MCF 10A (cell line): ENCODE results near the gene ADGRG7. TPM values are rescaled to one million over a fixed set of nuclear protein-coding genes. Genes with fewer than 3 reads are reported as not detected.

Source experiments
- BruUV-seq: library from RNA; stranded (reverse); fragments of 400-500 nt; replicated peaks from 2 replicates; lab custom pipeline; 2021; lab: Mats Ljungman, UMichigan
- CTCF ChIA-PET: fragments of 300-600 bp; sonication (Branson Sonifier 250); formaldehyde crosslinking; extraction: SDS; loops from one replicate; lab custom pipeline; 2021; ENCODE audit warnings: antibody characterized with exemption, inconsistent platforms; lab: Yijun Ruan, JAX
- POLR2A ChIA-PET: fragments of 300-600, 350-650 bp; sonication (Branson Sonifier 250); formaldehyde crosslinking; extraction: SDS; loops from one replicate; lab custom pipeline; 2020; ENCODE audit warnings: antibody characterized with exemption, inconsistent platforms; lab: Yijun Ruan, JAX
- DNase-seq: peaks from one replicate; pipeline ENCODE4 v3.0.0-alpha.2; 2018; ENCODE audit not compliant: unreplicated experiment
- H3K27ac Mint-ChIP-seq: one replicate; pipeline ENCODE4 v1.8.0; 2022; ENCODE audit warnings: mild to moderate bottlenecking, low read depth, mixed read lengths; ENCODE audit not compliant: unreplicated experiment
- H3K27me3 Mint-ChIP-seq: one replicate; pipeline ENCODE4 v1.8.0; 2022; ENCODE audit warnings: mixed read lengths; ENCODE audit not compliant: insufficient read depth, unreplicated experiment
- H3K36me3 Mint-ChIP-seq: one replicate; pipeline ENCODE4 v1.8.0; 2022; ENCODE audit warnings: mild to moderate bottlenecking, moderate library complexity, mixed read lengths; ENCODE audit not compliant: insufficient read depth, unreplicated experiment
- H3K4me1 Mint-ChIP-seq: one replicate; pipeline ENCODE4 v1.8.0; 2022; ENCODE audit warnings: mixed read lengths; ENCODE audit not compliant: insufficient read depth, unreplicated experiment
- H3K4me3 Mint-ChIP-seq: one replicate; pipeline ENCODE4 v1.8.0; 2022; ENCODE audit warnings: mild to moderate bottlenecking, moderate library complexity, mixed read lengths; ENCODE audit not compliant: unreplicated experiment
- H3K9me3 Mint-ChIP-seq: one replicate; pipeline ENCODE4 v1.8.0; 2022; ENCODE audit warnings: mixed read lengths; ENCODE audit not compliant: unreplicated experiment
- intact Hi-C: fragments of 100-400 bp; cut with micrococcal nuclease; formaldehyde crosslinking; loops from 2 replicates; pipeline ENCODE4 v1.14.1; 2022
- total RNA-seq: library from RNA; stranded (reverse); gene quantifications from 2 replicates; pipeline ENCODE4 v1.2.3, GENCODE V29; 2022
- TF ChIP-seq, protein P1 (sequence below): fragments of 200-600 bp; IDR thresholded peaks from one replicate; pipeline ENCODE4 v1.8.0; 2022; ENCODE audit warnings: antibody characterized with exemption, mild to moderate bottlenecking; ENCODE audit not compliant: unreplicated experiment

ADGRG7 gene
- total RNA-seq, 1 experiment from 2014 or later: not detected

DNA sequence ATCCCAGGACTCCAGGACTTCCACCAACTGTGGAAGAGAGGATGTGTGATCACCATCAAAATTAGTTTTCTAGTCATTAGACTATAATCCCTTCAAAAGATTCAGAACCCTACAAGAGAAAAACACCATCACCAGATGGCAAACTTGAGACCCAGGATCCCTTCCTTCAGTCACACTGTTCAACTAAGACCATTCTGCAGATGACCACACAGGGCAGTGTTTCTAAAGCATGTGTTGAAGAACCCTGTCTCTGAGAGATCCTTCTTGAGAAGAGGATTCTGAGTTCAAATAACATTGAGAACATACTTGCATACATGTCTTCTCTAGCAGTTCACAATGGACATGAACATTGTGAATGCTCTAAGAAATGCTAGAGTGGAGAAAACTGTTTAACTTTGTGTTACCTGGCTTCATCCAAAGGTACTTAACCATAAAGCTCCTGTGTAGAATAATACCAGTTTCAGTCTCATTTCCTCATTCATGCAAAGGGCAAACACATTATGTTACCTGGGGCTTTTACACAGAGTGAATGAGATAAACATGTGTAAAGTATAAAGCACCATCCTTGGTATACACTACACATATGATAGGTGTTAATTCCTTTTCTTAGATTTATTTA, 2.4 kb upstream of the ADGRG7 start:
- Mint-ChIP-seq H3K9me3 (no peaks in the 10 kb centered on the region), H3K27ac (no peak overlapping the region), H3K27me3 (peaks cover 20% of the 10 kb centered on the region), H3K4me3 (no peak overlapping the region), H3K36me3 (no peaks in the 10 kb centered on the region), H3K4me1 (peaks cover 18% of the 10 kb centered on the region)
- no TSS peak for BruUV-seq
- no peak for DNase-seq
- TF ChIP-seq, protein P1, sequence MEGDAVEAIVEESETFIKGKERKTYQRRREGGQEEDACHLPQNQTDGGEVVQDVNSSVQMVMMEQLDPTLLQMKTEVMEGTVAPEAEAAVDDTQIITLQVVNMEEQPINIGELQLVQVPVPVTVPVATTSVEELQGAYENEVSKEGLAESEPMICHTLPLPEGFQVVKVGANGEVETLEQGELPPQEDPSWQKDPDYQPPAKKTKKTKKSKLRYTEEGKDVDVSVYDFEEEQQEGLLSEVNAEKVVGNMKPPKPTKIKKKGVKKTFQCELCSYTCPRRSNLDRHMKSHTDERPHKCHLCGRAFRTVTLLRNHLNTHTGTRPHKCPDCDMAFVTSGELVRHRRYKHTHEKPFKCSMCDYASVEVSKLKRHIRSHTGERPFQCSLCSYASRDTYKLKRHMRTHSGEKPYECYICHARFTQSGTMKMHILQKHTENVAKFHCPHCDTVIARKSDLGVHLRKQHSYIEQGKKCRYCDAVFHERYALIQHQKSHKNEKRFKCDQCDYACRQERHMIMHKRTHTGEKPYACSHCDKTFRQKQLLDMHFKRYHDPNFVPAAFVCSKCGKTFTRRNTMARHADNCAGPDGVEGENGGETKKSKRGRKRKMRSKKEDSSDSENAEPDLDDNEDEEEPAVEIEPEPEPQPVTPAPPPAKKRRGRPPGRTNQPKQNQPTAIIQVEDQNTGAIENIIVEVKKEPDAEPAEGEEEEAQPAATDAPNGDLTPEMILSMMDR: no peak
- CTCF ChIA-PET: interaction anchor here (1.1 kb wide), 1 partner anchor 17 kb away, joined by 3 read pairs; no protein-coding TSS in a partner anchor
- intact Hi-C loops: no loop called here
- POLR2A ChIA-PET: no interaction called here

- peaks cover 20% of the 10 kb centered on the region for H3K27me3 Mint-ChIP-seq
- no peak for DNase-seq
- H3K9me3 Mint-ChIP-seq: no peaks in the 10 kb centered on the region
- intact Hi-C loops: no loop called here
- no peaks in the 10 kb centered on the region for H3K4me1 Mint-ChIP-seq
- BruUV-seq: no TSS peak
- H3K36me3 Mint-ChIP-seq: no peaks in the 10 kb centered on the region
- POLR2A ChIA-PET: no interaction called here
- no peak overlapping the region for H3K27ac Mint-ChIP-seq
- TF ChIP-seq, protein P1: no peak
- CTCF ChIA-PET: no interaction called here
- no peak overlapping the region for H3K4me3 Mint-ChIP-seq
Measured at GRCh38 chr3:100609963-100610362, 562 bp downstream of the ADGRG7 start.

GRCh38 chr3:100611221-100611620, 1.8 kb downstream of the ADGRG7 start:
- TF ChIP-seq, protein P1: no peak
- H3K27me3 Mint-ChIP-seq: peaks cover 20% of the 10 kb centered on the region

DNA sequence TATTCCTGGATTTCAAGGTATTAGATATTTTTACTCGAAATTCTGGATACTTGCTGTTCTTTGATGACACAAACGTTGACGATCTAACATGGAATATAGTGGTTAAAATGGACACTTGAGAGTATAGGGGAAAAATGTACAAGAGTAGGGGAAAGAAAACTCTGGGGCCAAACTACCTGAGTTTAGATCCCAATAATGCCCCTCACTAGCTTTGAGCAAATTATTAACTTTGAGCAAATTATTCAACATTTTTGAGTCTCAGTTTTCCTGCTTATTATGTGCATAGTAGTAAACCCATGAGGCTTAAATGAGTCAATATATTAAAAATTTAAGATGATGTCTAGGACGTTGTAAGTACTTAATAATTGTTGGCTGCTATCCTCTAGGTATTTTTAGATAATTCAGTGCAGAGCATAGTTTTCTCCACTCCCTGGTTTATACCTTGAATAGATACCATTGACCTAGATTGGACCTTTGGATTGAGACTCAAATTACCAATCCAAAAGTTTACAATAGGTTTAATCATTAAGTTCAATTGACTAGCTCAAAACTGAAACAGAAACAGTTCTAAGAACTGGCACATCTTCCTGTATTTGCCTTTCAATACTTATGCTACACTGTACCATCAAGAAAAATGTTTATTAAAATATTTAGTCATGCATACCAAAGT, 4.5 kb downstream of the ADGRG7 start:
- POLR2A ChIA-PET: interaction anchor here (0.9 kb wide), 1 partner anchor 11 kb away, joined by 3 read pairs; no protein-coding TSS in a partner anchor
- no peaks in the 10 kb centered on the region for H3K9me3 Mint-ChIP-seq
- H3K4me1 Mint-ChIP-seq: no peaks in the 10 kb centered on the region
- DNase-seq: no peak
- no peak overlapping the region for H3K27ac Mint-ChIP-seq
- peaks cover 20% of the 10 kb centered on the region for H3K27me3 Mint-ChIP-seq
- H3K4me3 Mint-ChIP-seq: no peak overlapping the region
- H3K36me3 Mint-ChIP-seq: no peaks in the 10 kb centered on the region
- BruUV-seq: no TSS peak
- TF ChIP-seq, protein P1: no peak
- CTCF ChIA-PET: interaction anchor here (0.6 to 0.9 kb wide), 2 partner anchors 13 to 1070 kb away, joined by 3 read pairs; no protein-coding TSS in a partner anchor
- intact Hi-C loops: no loop called here

More at GRCh38 chr3:100611221-100611620, 1.8 kb downstream of the ADGRG7 start:
- no peak for DNase-seq
- Mint-ChIP-seq H3K9me3 (no peaks in the 10 kb centered on the region), H3K27ac (no peak overlapping the region), H3K36me3 (no peaks in the 10 kb centered on the region), H3K4me1 (no peaks in the 10 kb centered on the region), H3K4me3 (no peak overlapping the region)
- no TSS peak for BruUV-seq
- intact Hi-C loops: no loop called here
- CTCF ChIA-PET: interaction anchor here (0.6 to 0.9 kb wide), 2 partner anchors 20 to 104 kb away, joined by 3 to 4 read pairs; no protein-coding TSS in a partner anchor
- POLR2A ChIA-PET: interaction anchor here (0.7 kb wide), 1 partner anchor 122 kb away, joined by 3 read pairs; no protein-coding TSS in a partner anchor
